Measurements from ENCODE around the gene TMEM129.

The TMEM129 gene

GRCh38 chr4:1723131-1723801 is 2.1 kb upstream of the TMEM129 start (continued):
- no peak for TF ChIP-seq HIC1 (tag by site-specific recombination; IDR thresholded peaks at IDR 0.05)
- no peak for TF ChIP-seq ZBTB21 (tag by site-specific recombination; IDR thresholded peaks at IDR 0.05)

GRCh38 chr4:1722551-1723118 is 1.5 kb upstream of the TMEM129 start:
- Histone ChIP-seq H3K9me3 (ENCODE audit: control insufficient read depth, insufficient read depth, low read depth, low read length) (no peaks in the 10 kb centered on the region), H3K4me3 (ENCODE audit: low read depth, low read length) (peak overlapping the region; percentile 74), H3K36me3 (ENCODE audit: control insufficient read depth in 2 of 2, insufficient read depth in 1 of 2, low read length in 2 of 2) (peaks cover 12 to 65% of the 10 kb centered on the region in 2 experiments; a peak in 2 of 3 replicates), H3K4me1 (ENCODE audit: control insufficient read depth, insufficient read depth, low read length) (no peaks in the 10 kb centered on the region), H3K27ac (ENCODE audit: extremely low read depth, low read depth, low read length) (peak overlapping the region; percentile 53; the same call in 1 of the 2 replicates)
- ChIA-PET CTCF (interaction anchor here (0.7 to 1.0 kb wide), 3 partner anchors 29 to 173 kb away, joined by 3 to 10 read pairs (median 9); no protein-coding TSS in a partner anchor), POLR2A (interaction anchor here (3.4 kb wide), 1 partner anchor 11 kb away, joined by 44 read pairs; the partner anchor contains the start of gene SLBP)
- TF ChIP-seq ZNF416 (tag by site-specific recombination; IDR thresholded peaks at IDR 0.05) (no peak), ZNF391 (tag by site-specific recombination; IDR thresholded peaks at IDR 0.05; ENCODE audit: borderline replicate concordance, low read depth) (no peak), ZNF148 (tag by site-specific recombination; IDR thresholded peaks at IDR 0.05; ENCODE audit: borderline replicate concordance) (no peak), ZFHX2 (tag by site-specific recombination; conservative IDR thresholded peaks at IDR 0.05) (peak; percentile 41), ZBTB17 (tag by site-specific recombination; IDR thresholded peaks at IDR 0.05) (0 out of 2 replicates have a peak, but pooled peaks have one; percentile 52), PBX3 (CRISPR knock-in tag; IDR thresholded peaks at IDR 0.05) (no peak), ZNF274 (IDR thresholded peaks at IDR 0.05; ENCODE audit: low read length) (no peak), ZNF274 (tag by site-specific recombination; IDR thresholded peaks at IDR 0.05; ENCODE audit: borderline replicate concordance) (no peak), ZNF354C (tag by site-specific recombination; IDR thresholded peaks at IDR 0.05; ENCODE audit: borderline replicate concordance, low read depth) (no peak), ZNF366 (tag by site-specific recombination; conservative IDR thresholded peaks at IDR 0.05) (no peak), ZNF350 (tag by site-specific recombination; IDR thresholded peaks at IDR 0.05) (no peak), ZNF701 (tag by site-specific recombination; IDR thresholded peaks at IDR 0.05) (no peak), ZNF514 (tag by site-specific recombination; IDR thresholded peaks at IDR 0.05) (no peak), ZIC2 (tag by site-specific recombination; IDR thresholded peaks at IDR 0.05) (no peak), SCRT1 (tag by site-specific recombination; IDR thresholded peaks at IDR 0.05; ENCODE audit: borderline replicate concordance) (peak; percentile 91), SCRT2 (tag by site-specific recombination; IDR thresholded peaks at IDR 0.05) (peak; percentile 98), KLF7 (tag by site-specific recombination; IDR thresholded peaks at IDR 0.05; ENCODE audit: borderline replicate concordance) (no peak), ZNF610 (tag by site-specific recombination; IDR thresholded peaks at IDR 0.05; ENCODE audit: borderline replicate concordance) (no peak), ZNF544 (tag by site-specific recombination; IDR thresholded peaks at IDR 0.05) (no peak), OSR2 (tag by site-specific recombination; IDR thresholded peaks at IDR 0.05) (no peak), ZNF792 (tag by site-specific recombination; IDR thresholded peaks at IDR 0.05) (no peak), ZEB2 (tag by site-specific recombination; IDR thresholded peaks at IDR 0.05) (no peak)
